Left ventricle myocardium superior (tissue), 1 donor: ENCODE results near the gene NDUFB11. TPM values are rescaled to one million over a fixed set of nuclear protein-coding genes. Genes with fewer than 3 reads are reported as not detected.

Experiments
- ATAC-seq: fragments of 200-7000 bp; cut with Tn5 transposase; one replicate; pipeline ENCODE4 v1.9.1; 2020; ENCODE audit warnings: mild to moderate bottlenecking, moderate library complexity
- DNase-seq: peaks from one replicate; pipeline ENCODE4 v3.0.0-alpha.2; 2020
- intact Hi-C: fragments of 100-400 bp; cut with micrococcal nuclease; formaldehyde crosslinking; loops from one replicate; pipeline ENCODE4 v1.11.0; 2022
- long read RNA-seq: library from polyadenylated mRNA; unstranded; transcript quantifications from one replicate; pipeline ENCODE4 v2.0.0, GENCODE V29; 2021
- total RNA-seq: library from RNA; stranded (reverse); fragmentation: NEBNext Ultra II Directional; extraction: Animal tissue kit (Norgen Biotek cat#: 25700); gene quantifications from one replicate; pipeline ENCODE4 v1.2.1, GENCODE V29; 2021
- donor health status: DM: no; HTN: yes; CAD: no; lungs with severe emphysema.

Gene NDUFB11
- 210 TPM for total RNA-seq
- long read RNA-seq, transcript NDUFB11-201 (3 exons, 948 nt) = minor isoform, 44 of 151 reads
- long read RNA-seq, transcript NDUFB11-202 (3 exons, 1,388 nt) = major isoform, 105 of 151 reads
- long read RNA-seq, partial matches to known transcripts = 2 of 151 reads
- long read RNA-seq, other reads (novel, unspliced or antisense) = 0 of 151 reads

- DNase-seq (peak; percentile 95), ATAC-seq (peak; percentile 97)
- intact Hi-C loops = no loop called here
These were observed at the start of gene NDUFB11, which contains the start of gene RBM10 for GRCh38 chrX:47144626-47145394. NDUFB11 (minus strand) TSS chrX:47144702; CDS start chrX:47144679, 23 bp downstream. RBM10 (plus strand) TSS chrX:47145221; CDS start chrX:47147482, 2,261 bp downstream.

DNA sequence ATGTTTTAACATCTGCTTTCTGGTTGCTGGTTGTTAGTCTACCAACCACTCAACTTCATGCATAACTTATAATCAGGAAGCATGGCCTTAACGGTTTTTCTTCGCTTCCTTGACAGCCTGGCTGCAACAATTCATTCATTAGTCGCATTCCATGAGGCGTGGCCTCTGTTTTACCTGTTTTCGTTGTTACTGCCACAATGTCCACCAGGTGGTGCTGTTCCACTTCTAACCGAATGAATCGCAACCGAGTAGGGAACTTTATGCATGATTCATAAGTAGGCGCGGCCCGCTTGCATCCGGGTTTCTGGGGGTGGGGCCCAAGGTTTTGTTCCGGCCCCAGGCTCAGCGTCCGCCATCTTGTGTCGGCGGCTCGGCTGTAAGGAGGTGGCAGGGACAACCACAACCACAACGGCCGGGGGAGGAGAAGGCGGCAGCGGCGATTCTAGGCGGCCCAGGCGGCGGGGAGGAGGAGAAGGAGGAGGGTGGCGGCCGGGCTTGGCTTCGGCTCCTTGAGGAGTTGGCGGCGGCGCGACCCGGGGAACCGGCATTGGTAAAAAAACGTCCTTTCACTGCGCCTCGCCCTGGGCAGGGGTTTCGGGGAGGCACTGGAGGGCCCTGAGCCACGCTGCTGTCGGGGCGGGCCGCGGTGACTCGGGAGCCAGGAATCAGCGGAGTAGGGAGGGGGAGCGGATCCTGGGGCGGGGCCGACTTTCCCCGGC, 49.1 kb upstream of the NDUFB11 start, which contains the start of gene UBA1:
Gene UBA1, plus strand, starts transcription at position 355 of the 719 bp plus-strand sequence. CDS start 4,974 bp downstream, outside the sequence.
- peak; percentile 92 for DNase-seq
- intact Hi-C loops = no loop called here
- ATAC-seq = peak; percentile 90

GRCh38 chrX:47191806-47192401, 47.4 kb upstream of the NDUFB11 start:
- intact Hi-C loops = no loop called here
- no peak for DNase-seq

DNA sequence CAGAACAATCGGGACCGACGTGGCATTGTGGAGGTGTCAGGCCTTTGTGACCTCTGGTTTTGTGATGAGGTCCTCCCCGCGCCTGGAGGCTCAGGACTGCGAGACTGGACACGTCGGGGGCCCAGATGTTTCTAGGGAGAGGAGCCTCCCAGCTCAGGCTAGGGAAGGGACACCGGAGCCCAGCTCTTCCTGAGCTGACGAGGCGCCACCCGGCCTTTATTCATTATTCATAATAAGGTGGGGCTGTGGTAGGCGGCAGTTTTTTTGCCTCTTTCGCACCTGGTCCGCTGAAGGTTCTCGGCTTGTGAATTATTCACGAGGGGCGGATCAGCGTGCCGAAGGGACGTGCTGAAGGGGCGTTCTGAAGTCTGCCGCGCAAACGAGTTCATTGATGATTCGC, 46.8 kb upstream of the NDUFB11 start:
- ATAC-seq (peak; percentile 3), DNase-seq (no peak)
- intact Hi-C loops = no loop called here

More at GRCh38 chrX:47191806-47192401, 47.4 kb upstream of the NDUFB11 start:
- no peak for ATAC-seq

DNA sequence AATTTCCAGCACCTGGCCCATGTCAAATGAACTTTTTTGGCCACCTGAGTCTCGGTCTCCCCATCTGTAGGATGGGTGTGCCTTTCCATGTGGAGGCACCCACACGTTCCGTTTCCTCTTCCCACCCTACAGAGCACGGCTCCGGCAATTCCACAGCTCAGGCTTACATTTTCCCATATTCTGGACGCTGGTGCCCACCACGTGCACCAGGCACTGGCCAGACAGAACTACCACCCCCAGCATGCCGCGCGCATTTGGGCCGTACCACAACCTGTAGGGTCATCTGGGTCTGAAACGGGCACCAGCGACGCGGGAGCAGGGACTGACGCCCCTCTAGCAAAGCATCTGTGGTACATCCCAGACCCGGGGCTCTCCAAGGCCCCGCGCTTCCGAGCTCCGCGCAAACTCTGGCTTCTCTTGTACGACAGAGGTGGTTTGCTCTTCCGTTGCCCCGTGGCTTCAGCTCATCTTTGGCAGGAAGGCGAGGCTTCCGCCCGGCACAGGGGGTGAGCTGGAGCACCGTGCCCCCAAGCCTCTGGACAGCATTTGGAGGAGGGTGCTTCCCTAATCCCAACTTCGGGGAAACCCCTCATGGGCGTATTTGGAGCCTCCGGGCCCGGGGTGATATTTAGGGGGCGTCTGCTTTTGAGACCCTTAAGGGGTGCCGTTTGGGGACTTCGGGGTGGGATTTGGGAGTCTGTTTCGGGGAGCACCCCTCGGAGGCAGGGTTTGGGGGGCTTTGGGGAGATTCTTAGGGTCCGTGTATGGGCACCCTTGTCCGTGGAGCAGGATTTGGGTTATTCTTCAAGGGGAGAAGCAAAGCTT, 46.2 kb upstream of the NDUFB11 start:
- intact Hi-C loops = no loop called here
- ATAC-seq (peak; percentile 85), DNase-seq (peak; percentile 87)

DNA sequence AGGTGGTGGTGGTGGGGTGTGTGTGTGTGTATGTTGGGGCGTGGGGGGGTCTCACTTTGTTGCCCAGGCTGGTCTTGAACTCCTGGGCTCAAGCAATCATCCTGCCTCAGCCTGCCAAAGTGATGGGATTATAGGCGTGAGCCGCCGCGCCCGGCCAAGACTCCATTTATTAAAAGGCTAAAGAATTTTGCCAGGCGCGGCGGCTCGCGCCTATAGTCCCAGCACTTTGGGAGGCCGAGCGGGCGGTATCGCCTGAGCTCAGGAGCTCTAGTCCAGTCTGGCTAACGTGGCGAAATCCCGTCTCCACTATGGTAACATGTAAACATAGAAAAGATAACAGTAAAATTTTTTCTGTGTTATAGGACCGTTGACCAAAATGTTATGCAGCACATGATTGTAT, 45.4 kb upstream of the NDUFB11 start:
- DNase-seq = no peak
- ATAC-seq = no peak
- intact Hi-C loops = no loop called here

DNA sequence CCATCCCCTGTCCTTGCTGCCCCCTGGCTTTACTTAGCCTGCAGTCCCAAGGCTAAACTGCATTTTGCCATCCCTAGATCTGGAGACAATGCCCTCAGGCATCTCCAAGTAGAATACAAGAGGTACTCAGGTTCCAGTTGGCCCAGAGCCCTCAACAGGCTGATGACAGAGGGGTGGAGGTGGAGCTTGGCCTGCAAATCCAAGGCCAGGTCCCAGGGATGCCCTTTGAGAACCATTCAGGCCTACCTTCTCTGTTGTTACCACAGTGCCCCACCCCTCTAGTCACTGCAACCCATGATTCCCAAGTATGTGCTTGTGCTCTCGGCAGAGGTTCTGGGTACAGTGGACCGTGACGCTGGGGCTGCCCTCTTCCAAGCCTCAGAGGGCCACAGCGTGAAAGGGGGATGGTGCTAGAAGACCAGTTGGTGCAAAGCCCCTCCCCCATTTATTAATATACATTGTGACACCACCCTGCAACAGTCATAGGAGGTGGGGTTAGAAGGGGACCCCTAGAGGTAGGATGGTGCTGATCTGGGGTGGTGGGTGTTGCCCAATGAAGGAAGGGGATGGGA, 42.7 kb upstream of the NDUFB11 start:
- DNase-seq = no peak
- ATAC-seq = no peak
- intact Hi-C loops = no loop called here

- intact Hi-C loops = no loop called here
- DNase-seq (no peak), ATAC-seq (no peak)
These were observed 41.7 kb upstream of the NDUFB11 start for GRCh38 chrX:47186096-47186740.

GRCh38 chrX:47185241-47185640, 40.7 kb upstream of the NDUFB11 start:
- no peak for ATAC-seq
- intact Hi-C loops = no loop called here

GRCh38 chrX:47184486-47184885, 40.0 kb upstream of the NDUFB11 start:
- intact Hi-C loops = no loop called here
- no peak for DNase-seq
- ATAC-seq = no peak

More at GRCh38 chrX:47185241-47185640, 40.7 kb upstream of the NDUFB11 start:
- no peak for DNase-seq

DNA sequence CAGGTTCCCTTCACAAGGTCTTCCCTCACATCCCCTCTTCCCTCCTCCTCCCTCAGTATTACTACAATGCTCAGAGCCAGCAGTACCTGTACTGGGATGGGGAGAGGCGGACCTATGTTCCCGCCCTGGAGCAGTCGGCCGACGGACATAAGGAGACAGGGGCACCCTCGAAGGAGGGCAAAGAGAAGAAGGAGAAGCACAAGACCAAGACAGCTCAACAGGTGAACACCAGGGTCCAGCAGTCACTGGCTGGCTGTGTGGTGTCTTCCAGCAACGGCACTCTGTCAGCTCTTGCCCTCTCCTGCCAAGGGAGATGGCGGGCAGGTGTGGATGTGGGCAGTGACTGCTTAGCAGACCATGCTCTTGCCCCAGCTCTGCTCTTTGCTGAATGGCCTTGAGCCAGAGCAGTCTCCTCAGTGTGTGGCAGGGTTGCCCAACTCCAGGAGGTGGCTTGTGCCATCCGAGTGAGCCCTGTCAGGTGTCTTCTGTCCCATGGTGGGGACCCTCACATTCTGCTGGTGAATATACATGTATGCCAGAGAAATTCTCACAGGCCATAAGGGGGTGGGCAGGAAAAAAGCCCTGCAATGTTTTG, 37.7 kb upstream of the NDUFB11 start:
- no peak for ATAC-seq
- DNase-seq = no peak
- intact Hi-C loops = no loop called here

GRCh38 chrX:47181301-47181700, 36.8 kb upstream of the NDUFB11 start:
- intact Hi-C loops = no loop called here
- DNase-seq (no peak), ATAC-seq (no peak)

DNA sequence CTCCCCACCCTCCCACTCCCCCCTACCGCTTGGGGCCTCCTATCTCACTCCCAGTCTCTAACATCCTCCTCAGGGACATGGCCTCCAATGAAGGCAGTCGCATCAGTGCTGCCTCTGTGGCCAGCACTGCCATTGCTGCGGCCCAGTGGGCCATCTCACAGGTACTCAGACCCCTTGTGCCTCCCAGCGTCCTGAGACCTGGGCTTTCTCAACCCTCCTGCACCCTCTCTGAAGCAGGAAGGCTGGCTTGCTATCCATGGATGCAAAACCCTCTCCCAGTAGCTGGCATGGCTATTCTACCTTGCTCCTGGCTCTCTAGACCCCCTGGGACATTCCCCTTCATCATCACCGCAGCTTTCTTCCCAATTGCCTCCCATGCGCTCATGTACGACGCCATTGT, 35.8 kb upstream of the NDUFB11 start:
- DNase-seq = no peak
- no peak for ATAC-seq
- intact Hi-C loops = no loop called here

- intact Hi-C loops = no loop called here
- ATAC-seq (no peak), DNase-seq (no peak)
These were observed 35.4 kb upstream of the NDUFB11 start for GRCh38 chrX:47179928-47180255.

DNA sequence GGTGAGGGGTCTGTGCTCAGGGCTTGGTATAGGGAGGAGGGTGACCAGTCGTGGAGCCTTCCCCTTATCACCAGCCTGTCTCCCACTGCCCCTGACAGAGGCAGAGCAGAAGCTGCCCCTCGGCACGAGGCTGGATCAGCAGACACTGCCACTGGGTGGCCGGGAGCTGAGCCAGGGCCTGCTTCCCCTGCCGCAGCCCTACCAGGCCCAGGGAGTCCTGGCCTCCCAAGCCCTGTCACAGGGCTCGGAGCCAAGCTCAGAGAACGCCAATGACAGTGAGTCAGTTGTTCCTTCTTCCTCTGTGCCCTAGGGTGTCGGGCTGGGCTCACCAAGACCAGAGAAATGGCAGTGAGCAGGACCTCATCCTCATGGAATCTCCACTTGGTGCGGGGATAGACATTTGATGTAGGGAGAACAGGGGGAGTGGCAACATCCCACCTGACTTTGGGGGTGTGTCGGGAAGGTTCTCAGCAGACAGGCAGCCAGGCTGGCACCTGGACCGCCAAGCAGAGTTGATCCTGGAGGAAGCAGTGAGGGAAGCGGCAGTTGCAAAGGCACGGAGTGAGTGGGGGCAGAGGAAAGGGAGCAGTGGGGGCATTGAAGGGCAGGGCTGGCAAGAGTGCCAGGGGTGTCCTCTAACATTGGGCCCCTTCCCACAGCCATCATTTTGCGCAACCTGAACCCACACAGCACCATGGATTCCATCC, 34.9 kb upstream of the NDUFB11 start:
- intact Hi-C loops = no loop called here
- DNase-seq = peak; percentile 75
- ATAC-seq = peak; percentile 93

GRCh38 chrX:47178337-47178736, 33.8 kb upstream of the NDUFB11 start:
- no peak for ATAC-seq
- intact Hi-C loops = no loop called here

GRCh38 chrX:47177079-47177478, 32.6 kb upstream of the NDUFB11 start:
- intact Hi-C loops = no loop called here
- ATAC-seq = no peak
- DNase-seq = no peak

More at GRCh38 chrX:47178337-47178736, 33.8 kb upstream of the NDUFB11 start:
- no peak for DNase-seq
